Type B pancreatic cell (in vitro differentiated cells): ENCODE measurements around the gene SACM1L. TPM values are rescaled to one million over a fixed set of nuclear protein-coding genes. Genes with fewer than 3 reads are reported as not detected.

Experiments used
- DNase-seq: peaks from one replicate; pipeline ENCODE4 v3.0.0; 2021; ENCODE audit warnings: mixed read lengths; ENCODE audit not compliant: unreplicated experiment; ENCODE audit errors: extremely low spot score
- H3K27ac Mint-ChIP-seq: 2 replicates; pipeline ENCODE4 v1.8.0; 2021; ENCODE audit warnings: mild to moderate bottlenecking, mixed read lengths
- H3K27me3 Mint-ChIP-seq: 2 replicates; pipeline ENCODE4 v1.8.0; 2021; ENCODE audit warnings: mixed read lengths
- H3K36me3 Mint-ChIP-seq: 2 replicates; pipeline ENCODE4 v1.8.0; 2021; ENCODE audit warnings: mixed read lengths
- H3K4me1 Mint-ChIP-seq: one replicate; pipeline ENCODE4 v1.8.0; 2021; ENCODE audit warnings: mixed read lengths; ENCODE audit not compliant: unreplicated experiment
- H3K4me3 Mint-ChIP-seq: 2 replicates; pipeline ENCODE4 v1.8.0; 2021; ENCODE audit warnings: mild to moderate bottlenecking, mixed read lengths
- H3K9me3 Mint-ChIP-seq: 2 replicates; pipeline ENCODE4 v1.8.0; 2021; ENCODE audit warnings: mixed read lengths
- long read RNA-seq: library from polyadenylated mRNA; unstranded; transcript quantifications from one replicate; pipeline ENCODE4 v2.0.0, GENCODE V29; 2020
- total RNA-seq: library from RNA; stranded (reverse); gene quantifications from 2 replicates; pipeline ENCODE4 v1.2.1, GENCODE V29; 2021; ENCODE audit warnings: low replicate concordance
- TF ChIP-seq, protein P1 (sequence below): fragments of 200-600 bp; sonication (generic); conservative IDR thresholded peaks from 2 replicates; pipeline ENCODE4 v1.5.0; 2021; ENCODE audit warnings: antibody characterized with exemption, mild to moderate bottlenecking

Gene SACM1L, protein sequence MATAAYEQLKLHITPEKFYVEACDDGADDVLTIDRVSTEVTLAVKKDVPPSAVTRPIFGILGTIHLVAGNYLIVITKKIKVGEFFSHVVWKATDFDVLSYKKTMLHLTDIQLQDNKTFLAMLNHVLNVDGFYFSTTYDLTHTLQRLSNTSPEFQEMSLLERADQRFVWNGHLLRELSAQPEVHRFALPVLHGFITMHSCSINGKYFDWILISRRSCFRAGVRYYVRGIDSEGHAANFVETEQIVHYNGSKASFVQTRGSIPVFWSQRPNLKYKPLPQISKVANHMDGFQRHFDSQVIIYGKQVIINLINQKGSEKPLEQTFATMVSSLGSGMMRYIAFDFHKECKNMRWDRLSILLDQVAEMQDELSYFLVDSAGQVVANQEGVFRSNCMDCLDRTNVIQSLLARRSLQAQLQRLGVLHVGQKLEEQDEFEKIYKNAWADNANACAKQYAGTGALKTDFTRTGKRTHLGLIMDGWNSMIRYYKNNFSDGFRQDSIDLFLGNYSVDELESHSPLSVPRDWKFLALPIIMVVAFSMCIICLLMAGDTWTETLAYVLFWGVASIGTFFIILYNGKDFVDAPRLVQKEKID
- 37.5 and 51.6 TPM in 2 replicates for total RNA-seq
- long read RNA-seq, transcript SACM1L-201 (20 exons, 3,723 nt), result major isoform, 28 of 42 reads
- long read RNA-seq, partial matches to known transcripts, result 10 of 42 reads
- long read RNA-seq, other reads (novel, unspliced or antisense), result 2 of 42 reads

DNA sequence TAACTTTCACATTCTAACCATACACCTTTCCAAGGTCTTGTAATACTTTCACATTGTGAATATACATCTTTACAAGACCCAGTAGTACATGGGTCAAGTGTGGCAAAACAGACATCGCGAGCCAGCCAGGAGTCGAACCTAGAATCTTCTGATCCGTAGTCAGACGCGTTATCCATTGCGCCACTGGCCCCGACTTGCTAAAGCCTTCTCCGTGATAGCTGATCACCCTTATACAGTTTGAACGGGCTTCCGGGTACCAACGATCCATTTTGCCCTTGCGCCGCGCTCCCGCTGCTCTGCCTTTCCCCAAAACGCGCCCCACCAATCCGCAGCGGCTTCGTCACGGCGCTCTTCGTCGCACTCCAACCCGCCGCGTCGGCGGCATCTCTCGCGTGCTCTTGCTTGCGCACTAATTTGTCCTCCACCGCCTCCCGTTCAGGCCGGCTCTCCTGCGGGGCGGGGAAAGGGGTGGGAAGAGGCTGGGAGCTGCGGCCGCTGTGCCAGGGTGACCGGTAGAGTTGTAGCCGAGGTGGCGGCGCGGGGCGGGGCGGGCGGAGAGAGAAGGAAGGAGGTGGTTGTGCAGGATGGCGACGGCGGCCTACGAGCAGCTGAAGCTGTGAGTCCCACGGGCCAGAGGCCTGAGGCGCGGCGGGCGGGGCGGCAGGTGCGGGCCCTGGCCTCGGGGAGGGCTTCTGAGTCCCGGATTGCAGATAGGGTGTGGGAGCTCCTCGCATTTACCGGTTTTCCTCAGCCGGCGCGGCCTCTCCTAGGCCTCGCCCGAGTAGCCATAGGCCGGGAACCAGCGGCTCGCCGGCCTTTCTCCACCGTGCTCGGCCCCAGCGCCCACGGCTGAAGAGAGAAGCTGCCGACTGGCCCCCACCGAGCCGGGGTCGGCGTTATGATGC lies at the start of gene SACM1L:
Gene SACM1L (plus strand): TSS at position 515 of the 905 bp plus-strand sequence. CDS start 70 bp downstream, at position 585.
- Mint-ChIP-seq H3K27me3 (peaks cover 11% of the 10 kb centered on the region), H3K4me1 (peaks cover 38% of the 10 kb centered on the region), H3K9me3 (no peaks in the 10 kb centered on the region), H3K36me3 (peaks cover 14% of the 10 kb centered on the region), H3K4me3 (peak within 1 kb of the TSS; percentile 89), H3K27ac (peak within 1 kb of the TSS; percentile 100)
- peak; percentile 98 for DNase-seq
- TF ChIP-seq, protein P1, sequence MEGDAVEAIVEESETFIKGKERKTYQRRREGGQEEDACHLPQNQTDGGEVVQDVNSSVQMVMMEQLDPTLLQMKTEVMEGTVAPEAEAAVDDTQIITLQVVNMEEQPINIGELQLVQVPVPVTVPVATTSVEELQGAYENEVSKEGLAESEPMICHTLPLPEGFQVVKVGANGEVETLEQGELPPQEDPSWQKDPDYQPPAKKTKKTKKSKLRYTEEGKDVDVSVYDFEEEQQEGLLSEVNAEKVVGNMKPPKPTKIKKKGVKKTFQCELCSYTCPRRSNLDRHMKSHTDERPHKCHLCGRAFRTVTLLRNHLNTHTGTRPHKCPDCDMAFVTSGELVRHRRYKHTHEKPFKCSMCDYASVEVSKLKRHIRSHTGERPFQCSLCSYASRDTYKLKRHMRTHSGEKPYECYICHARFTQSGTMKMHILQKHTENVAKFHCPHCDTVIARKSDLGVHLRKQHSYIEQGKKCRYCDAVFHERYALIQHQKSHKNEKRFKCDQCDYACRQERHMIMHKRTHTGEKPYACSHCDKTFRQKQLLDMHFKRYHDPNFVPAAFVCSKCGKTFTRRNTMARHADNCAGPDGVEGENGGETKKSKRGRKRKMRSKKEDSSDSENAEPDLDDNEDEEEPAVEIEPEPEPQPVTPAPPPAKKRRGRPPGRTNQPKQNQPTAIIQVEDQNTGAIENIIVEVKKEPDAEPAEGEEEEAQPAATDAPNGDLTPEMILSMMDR, result no peak

DNA sequence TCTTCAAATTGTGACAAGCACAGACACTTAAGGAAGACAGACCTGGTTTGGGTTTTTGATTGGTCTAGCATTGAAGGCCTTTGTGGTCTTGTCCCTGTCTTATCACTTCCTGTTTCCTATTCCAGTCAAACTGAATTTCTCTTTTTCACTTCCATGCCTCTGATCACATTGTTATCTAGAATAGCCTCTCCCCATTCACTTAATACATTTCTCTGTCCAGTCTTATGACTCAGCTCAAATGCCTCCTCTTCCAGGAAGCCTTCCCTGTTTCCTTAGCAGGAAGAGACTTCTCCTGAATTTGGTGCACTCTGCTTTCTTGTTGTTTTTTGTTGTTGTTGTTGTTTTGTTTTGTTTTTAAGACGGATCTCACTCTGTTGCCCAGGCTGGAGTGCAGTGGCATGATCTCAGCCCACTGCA lies 49.1 kb upstream of the SACM1L start:
- H3K27ac Mint-ChIP-seq, result peak overlapping the region; percentile 63

DNA sequence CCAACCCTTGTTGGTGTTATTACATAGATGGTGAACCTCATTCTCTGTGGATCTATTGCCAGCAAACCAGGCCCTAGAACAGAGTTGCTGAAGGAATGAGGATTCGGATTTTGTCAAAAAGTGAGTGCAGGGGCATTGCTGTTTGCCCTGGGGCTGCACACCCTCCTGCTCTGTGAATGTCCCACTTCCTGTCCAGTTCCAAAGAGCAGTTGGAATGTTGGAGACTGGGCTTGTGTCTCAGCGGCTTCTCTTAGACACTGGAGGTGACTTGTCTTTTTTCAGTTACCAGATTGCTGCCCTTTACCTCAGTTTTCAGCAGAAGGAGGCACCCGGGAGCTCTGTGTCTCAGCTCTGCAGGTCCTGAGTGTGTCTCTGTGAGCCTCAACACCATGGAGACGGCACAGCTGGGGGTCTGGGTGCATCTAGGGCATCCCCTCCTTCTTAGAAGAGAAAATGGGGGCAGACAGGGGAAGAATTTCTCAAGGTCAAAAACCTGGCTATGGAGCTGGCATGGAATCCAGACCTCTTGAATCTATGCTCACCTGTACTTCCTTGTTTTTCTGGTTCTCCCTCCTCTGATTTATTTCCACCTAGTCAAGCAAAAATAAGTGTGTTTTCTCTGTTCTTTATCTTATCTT lies 48.4 kb upstream of the SACM1L start:
- Mint-ChIP-seq H3K36me3 (peaks cover 15% of the 10 kb centered on the region), H3K4me1 (peaks cover 35% of the 10 kb centered on the region), H3K27me3 (no peaks in the 10 kb centered on the region), H3K9me3 (no peaks in the 10 kb centered on the region), H3K4me3 (peak overlapping the region; percentile 18), H3K27ac (peak overlapping the region; percentile 77)
- DNase-seq, result no peak
- TF ChIP-seq, protein P1, result no peak

More for the DNA sequence above, 49.1 kb upstream of the SACM1L start:
- no peak overlapping the region for H3K4me3 Mint-ChIP-seq
- TF ChIP-seq, protein P1, result no peak
- peaks cover 37% of the 10 kb centered on the region for H3K4me1 Mint-ChIP-seq
- no peaks in the 10 kb centered on the region for H3K27me3 Mint-ChIP-seq
- DNase-seq, result no peak
- peaks cover 18% of the 10 kb centered on the region for H3K36me3 Mint-ChIP-seq
- H3K9me3 Mint-ChIP-seq, result no peaks in the 10 kb centered on the region

DNA sequence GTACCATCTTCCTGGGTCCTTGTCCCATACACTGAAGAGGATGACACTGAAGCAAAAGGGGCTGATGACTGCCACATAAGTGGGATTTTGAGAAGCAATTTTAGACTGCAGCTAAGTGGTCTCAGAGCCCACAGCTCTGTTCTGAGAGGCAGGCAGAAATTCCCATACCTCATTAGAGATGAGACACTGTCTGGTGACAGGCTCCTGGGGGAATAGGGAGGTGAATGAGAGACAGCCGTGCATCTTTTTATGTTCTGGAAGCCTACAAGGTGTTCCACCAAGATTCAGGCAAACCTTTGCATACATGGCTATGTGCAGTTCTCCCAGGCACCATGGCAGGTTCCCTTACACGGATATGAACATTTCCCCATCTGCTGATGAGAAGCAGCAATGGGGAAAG lies 47.4 kb upstream of the SACM1L start:
- Mint-ChIP-seq H3K27me3 (no peaks in the 10 kb centered on the region), H3K9me3 (no peaks in the 10 kb centered on the region), H3K27ac (peak overlapping the region; percentile 77), H3K36me3 (peaks cover 14% of the 10 kb centered on the region), H3K4me1 (peaks cover 35% of the 10 kb centered on the region), H3K4me3 (no peak overlapping the region)
- DNase-seq, result no peak
- TF ChIP-seq, protein P1, result no peak

DNA sequence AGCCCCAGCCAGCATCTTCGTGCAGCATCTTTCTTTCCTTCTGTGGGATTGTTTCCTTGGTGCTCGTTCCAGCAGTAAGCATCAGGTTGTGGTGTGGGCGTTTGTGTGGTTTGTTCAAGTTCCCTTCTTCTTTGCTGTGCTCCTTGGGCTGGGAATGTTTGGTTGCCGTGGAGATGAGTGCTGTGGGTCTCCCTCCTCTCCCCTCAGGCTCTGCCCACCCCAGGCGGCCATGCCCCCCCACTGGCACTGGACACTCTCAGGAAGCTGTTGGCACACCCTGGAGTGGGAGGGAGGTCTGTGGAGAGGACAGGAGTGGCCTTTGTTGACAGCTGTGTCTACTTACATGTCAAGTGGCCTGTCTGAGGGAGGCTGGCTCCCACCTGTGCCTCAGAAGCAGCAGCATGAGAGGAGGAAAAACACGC lies 46.5 kb upstream of the SACM1L start:
- no peak for DNase-seq
- Mint-ChIP-seq H3K9me3 (no peaks in the 10 kb centered on the region), H3K27ac (peak overlapping the region; percentile 29), H3K27me3 (no peaks in the 10 kb centered on the region), H3K4me1 (peaks cover 35% of the 10 kb centered on the region), H3K4me3 (no peak overlapping the region), H3K36me3 (peaks cover 9% of the 10 kb centered on the region)
- TF ChIP-seq, protein P1, result no peak
